Liver (tissue), 9 donors: Measurements from ENCODE around the gene TMEM51. TPM values are rescaled to one million over a fixed set of nuclear protein-coding genes. Genes with fewer than 3 reads are reported as not detected.
A peak's percentile ranks its signal among the peaks of the same experiment; 100 is the strongest.

ENCODE experiments used
- DNase-seq: peaks from one replicate; pipeline ENCODE4 v3.0.0-alpha.2; 2017; ENCODE audit warnings: low spot score
- H3K27ac ChIP-seq, 2 donors: one replicate each; pipeline ENCODE4 v1.7.0; 2013; ENCODE audit warnings: inconsistent platforms in 2 of 2, low read length in 2 of 2, control low read depth in 1 of 2, low read depth in 1 of 2, mild to moderate bottlenecking in 1 of 2
- H3K27me3 ChIP-seq, 4 donors: one replicate each; pipeline versions ENCODE4 v1.6.1 to v1.7.0; 2013; ENCODE audit warnings: low read length in 3 of 4, inconsistent platforms in 1 of 4, mild to moderate bottlenecking in 1 of 4, moderate library complexity in 1 of 4; ENCODE audit not compliant: control insufficient read depth in 4 of 4, insufficient read depth in 4 of 4
- H3K36me3 ChIP-seq, 4 donors: one replicate each; pipeline versions ENCODE4 v1.6.1 to v1.7.0; 2013; ENCODE audit warnings: low read length in 3 of 4, mild to moderate bottlenecking in 3 of 4, low read depth in 1 of 4, moderate library complexity in 1 of 4; ENCODE audit not compliant: control insufficient read depth in 4 of 4, insufficient read depth in 3 of 4
- H3K4me1 ChIP-seq, 4 donors: one replicate each; pipeline versions ENCODE4 v1.6.1 to v1.7.0; 2013; ENCODE audit warnings: low read length in 3 of 4, mild to moderate bottlenecking in 3 of 4, moderate library complexity in 1 of 4; ENCODE audit not compliant: control insufficient read depth in 4 of 4, insufficient read depth in 4 of 4
- H3K4me3 ChIP-seq, 3 donors: one replicate each; pipeline versions ENCODE4 v1.6.1 to v1.7.0; 2013; ENCODE audit warnings: low read length in 3 of 3, control low read depth in 1 of 3, low read depth in 1 of 3, mild to moderate bottlenecking in 1 of 3
- H3K9ac ChIP-seq, 2 donors: one replicate each; pipeline ENCODE4 v1.7.0; 2013; ENCODE audit warnings: low read length in 2 of 2, mild to moderate bottlenecking in 2 of 2, moderate library complexity in 2 of 2, control low read depth in 1 of 2, low read depth in 1 of 2
- H3K9me3 ChIP-seq, 4 donors: one replicate each; pipeline versions ENCODE4 v1.6.1 to v1.7.0; 2013; ENCODE audit warnings: low read length in 3 of 4; ENCODE audit not compliant: control insufficient read depth in 4 of 4
- EGR1 ChIP-seq, 2 donors: IDR thresholded peaks; 2 replicates each; pipeline ENCODE4 v1.6.1; 2016 to 2018; ENCODE audit warnings: antibody characterized with exemption in 2 of 2, low read depth in 2 of 2
- FOXA1 ChIP-seq: IDR thresholded peaks from 2 replicates; pipeline ENCODE4 v1.6.1; 2016; ENCODE audit warnings: antibody characterized with exemption
- FOXA2 ChIP-seq: IDR thresholded peaks from 2 replicates; pipeline ENCODE4 v1.6.1; 2016; ENCODE audit warnings: antibody characterized with exemption
- HNF4A ChIP-seq, 2 donors: conservative IDR thresholded peaks; 2 replicates each; pipeline ENCODE4 v1.6.1; 2016; ENCODE audit warnings: antibody characterized with exemption in 2 of 2, mild to moderate bottlenecking in 2 of 2
- HNF4G ChIP-seq: IDR thresholded peaks from 2 replicates; pipeline ENCODE4 v1.6.1; 2016; ENCODE audit warnings: antibody characterized with exemption
- JUND ChIP-seq, 2 donors: IDR thresholded peaks; 2 replicates each; pipeline ENCODE4 v1.6.1; 2016; ENCODE audit warnings: antibody characterized with exemption in 2 of 2
- NR2F2 ChIP-seq: IDR thresholded peaks from 2 replicates; pipeline ENCODE4 v1.6.1; 2016; ENCODE audit warnings: antibody characterized with exemption
- RAD21 ChIP-seq, 2 donors: IDR thresholded peaks; 2 replicates each; pipeline ENCODE4 v1.6.1; 2016; ENCODE audit warnings: antibody characterized with exemption in 2 of 2, mild to moderate bottlenecking in 2 of 2
- RXRA ChIP-seq, 2 donors: IDR thresholded peaks; 2 replicates each; pipeline ENCODE4 v1.6.1; 2017 to 2018; ENCODE audit warnings: antibody characterized with exemption in 2 of 2, mild to moderate bottlenecking in 1 of 2
- SP1 ChIP-seq: IDR thresholded peaks from 2 replicates; pipeline ENCODE4 v1.6.1; 2018; ENCODE audit warnings: antibody characterized with exemption, mild to moderate bottlenecking
- TAF1 ChIP-seq: conservative IDR thresholded peaks from 2 replicates; pipeline ENCODE4 v1.6.1; 2016; ENCODE audit warnings: antibody characterized with exemption, mild to moderate bottlenecking
- YY1 ChIP-seq: IDR thresholded peaks from 2 replicates; pipeline ENCODE4 v1.6.1; 2016; ENCODE audit warnings: antibody characterized with exemption, mild to moderate bottlenecking
- WGBS: extraction: QIAGEN DNeasy Blood & Tissue Kit; methylation state at CpG from one replicate; pipeline ENCODE4 v1.1.7; 2013; 5-methylcytosine and 5-hydroxymethylcytosine counted together
- polyA plus RNA-seq, 2 donors: library from polyadenylated mRNA; stranded (reverse) in 1 of 2; unstranded in 1 of 2; fragments of 200-250 nt in 1 of 2; fragments of >200 nt in 1 of 2; fragmentation: Nextera tagmentation in 1 of 2; extraction: Ambion mirVana in 1 of 2; gene quantifications; one replicate each; pipeline versions ENCODE4 v1.2.1 to v1.2.3, GENCODE V29; 2013 to 2015
- total RNA-seq, 2 donors: library from RNA; depleted of rRNA; stranded (reverse); fragments of >200 nt; gene quantifications; one replicate each; pipeline ENCODE4 v1.2.3, GENCODE V29; 2014
- TF ChIP-seq, protein P1 (sequence below): IDR thresholded peaks from 2 replicates; pipeline ENCODE4 v1.6.1; 2016; ENCODE audit warnings: antibody characterized with exemption, mild to moderate bottlenecking
- TF ChIP-seq, protein P2 (sequence below): fragments of 150-350 bp; IDR thresholded peaks from 2 replicates; pipeline ENCODE4 v1.5.1; 2017; ENCODE audit warnings: improper control_type of control experiment, low read depth, low read length; ENCODE audit not compliant: missing input control
- TF ChIP-seq, protein P3 (sequence below): IDR thresholded peaks from 2 replicates; pipeline ENCODE4 v1.6.1; 2016; ENCODE audit warnings: antibody characterized with exemption
- TF ChIP-seq, protein P4 (sequence below): IDR thresholded peaks from 2 replicates; pipeline ENCODE4 v1.6.1; 2016; ENCODE audit warnings: antibody characterized with exemption
- TF ChIP-seq, protein P5 (sequence below): IDR thresholded peaks from 2 replicates; pipeline ENCODE4 v1.6.1; 2016; ENCODE audit warnings: antibody characterized with exemption
- donor health status: healthy.
- donor health status: healthy.
- donor health status: healthy.
- donor health status: healthy.
- donor health status: healthy.

Gene TMEM51
- total and polyA plus RNA-seq, 4 donors: 1.3 to 2.7 (median 1.9) TPM

DNA sequence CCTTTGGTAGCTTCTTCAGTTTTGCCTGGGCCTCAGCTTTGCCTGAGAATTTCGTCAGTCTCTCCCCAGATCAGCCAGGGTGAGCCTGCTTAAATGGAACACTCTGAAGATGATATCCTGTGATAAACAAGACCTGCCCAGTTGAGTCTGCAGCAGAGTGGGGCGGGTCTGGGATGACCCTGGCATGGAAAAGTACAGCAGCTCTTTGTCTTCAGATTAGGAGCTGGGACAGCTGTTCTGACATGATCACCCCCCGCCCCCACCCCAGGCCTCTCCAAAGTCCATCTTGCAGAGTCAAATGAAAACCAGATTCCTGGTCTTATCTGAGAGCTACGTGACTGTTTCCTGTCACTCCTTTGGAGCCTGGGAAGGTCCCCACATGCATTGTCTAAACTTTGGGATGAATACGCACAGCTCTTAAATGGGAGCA lies 2.2 kb upstream of the TMEM51 start:
- H3K27me3 ChIP-seq: peaks cover 0 to 8% (median 3%) of the 10 kb centered on the region in 4 donors
- TF ChIP-seq RXRA (IDR thresholded peaks at IDR 0.05) (no peak), EGR1 (IDR thresholded peaks at IDR 0.05; ENCODE audit: low read depth in 2 of 2) (no peak), HNF4A (conservative IDR thresholded peaks at IDR 0.05) (no peak), JUND (IDR thresholded peaks at IDR 0.05) (no peak), TAF1 (no peak), YY1 (no peak), RAD21 (IDR thresholded peaks at IDR 0.05) (no peak), NR2F2 (no peak), SP1 (no peak), FOXA2 (no peak), HNF4G (no peak)
- TF ChIP-seq, protein P1, sequence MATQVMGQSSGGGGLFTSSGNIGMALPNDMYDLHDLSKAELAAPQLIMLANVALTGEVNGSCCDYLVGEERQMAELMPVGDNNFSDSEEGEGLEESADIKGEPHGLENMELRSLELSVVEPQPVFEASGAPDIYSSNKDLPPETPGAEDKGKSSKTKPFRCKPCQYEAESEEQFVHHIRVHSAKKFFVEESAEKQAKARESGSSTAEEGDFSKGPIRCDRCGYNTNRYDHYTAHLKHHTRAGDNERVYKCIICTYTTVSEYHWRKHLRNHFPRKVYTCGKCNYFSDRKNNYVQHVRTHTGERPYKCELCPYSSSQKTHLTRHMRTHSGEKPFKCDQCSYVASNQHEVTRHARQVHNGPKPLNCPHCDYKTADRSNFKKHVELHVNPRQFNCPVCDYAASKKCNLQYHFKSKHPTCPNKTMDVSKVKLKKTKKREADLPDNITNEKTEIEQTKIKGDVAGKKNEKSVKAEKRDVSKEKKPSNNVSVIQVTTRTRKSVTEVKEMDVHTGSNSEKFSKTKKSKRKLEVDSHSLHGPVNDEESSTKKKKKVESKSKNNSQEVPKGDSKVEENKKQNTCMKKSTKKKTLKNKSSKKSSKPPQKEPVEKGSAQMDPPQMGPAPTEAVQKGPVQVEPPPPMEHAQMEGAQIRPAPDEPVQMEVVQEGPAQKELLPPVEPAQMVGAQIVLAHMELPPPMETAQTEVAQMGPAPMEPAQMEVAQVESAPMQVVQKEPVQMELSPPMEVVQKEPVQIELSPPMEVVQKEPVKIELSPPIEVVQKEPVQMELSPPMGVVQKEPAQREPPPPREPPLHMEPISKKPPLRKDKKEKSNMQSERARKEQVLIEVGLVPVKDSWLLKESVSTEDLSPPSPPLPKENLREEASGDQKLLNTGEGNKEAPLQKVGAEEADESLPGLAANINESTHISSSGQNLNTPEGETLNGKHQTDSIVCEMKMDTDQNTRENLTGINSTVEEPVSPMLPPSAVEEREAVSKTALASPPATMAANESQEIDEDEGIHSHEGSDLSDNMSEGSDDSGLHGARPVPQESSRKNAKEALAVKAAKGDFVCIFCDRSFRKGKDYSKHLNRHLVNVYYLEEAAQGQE: no peak
- TF ChIP-seq, protein P2, sequence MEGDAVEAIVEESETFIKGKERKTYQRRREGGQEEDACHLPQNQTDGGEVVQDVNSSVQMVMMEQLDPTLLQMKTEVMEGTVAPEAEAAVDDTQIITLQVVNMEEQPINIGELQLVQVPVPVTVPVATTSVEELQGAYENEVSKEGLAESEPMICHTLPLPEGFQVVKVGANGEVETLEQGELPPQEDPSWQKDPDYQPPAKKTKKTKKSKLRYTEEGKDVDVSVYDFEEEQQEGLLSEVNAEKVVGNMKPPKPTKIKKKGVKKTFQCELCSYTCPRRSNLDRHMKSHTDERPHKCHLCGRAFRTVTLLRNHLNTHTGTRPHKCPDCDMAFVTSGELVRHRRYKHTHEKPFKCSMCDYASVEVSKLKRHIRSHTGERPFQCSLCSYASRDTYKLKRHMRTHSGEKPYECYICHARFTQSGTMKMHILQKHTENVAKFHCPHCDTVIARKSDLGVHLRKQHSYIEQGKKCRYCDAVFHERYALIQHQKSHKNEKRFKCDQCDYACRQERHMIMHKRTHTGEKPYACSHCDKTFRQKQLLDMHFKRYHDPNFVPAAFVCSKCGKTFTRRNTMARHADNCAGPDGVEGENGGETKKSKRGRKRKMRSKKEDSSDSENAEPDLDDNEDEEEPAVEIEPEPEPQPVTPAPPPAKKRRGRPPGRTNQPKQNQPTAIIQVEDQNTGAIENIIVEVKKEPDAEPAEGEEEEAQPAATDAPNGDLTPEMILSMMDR: no peak
- TF ChIP-seq, protein P3, sequence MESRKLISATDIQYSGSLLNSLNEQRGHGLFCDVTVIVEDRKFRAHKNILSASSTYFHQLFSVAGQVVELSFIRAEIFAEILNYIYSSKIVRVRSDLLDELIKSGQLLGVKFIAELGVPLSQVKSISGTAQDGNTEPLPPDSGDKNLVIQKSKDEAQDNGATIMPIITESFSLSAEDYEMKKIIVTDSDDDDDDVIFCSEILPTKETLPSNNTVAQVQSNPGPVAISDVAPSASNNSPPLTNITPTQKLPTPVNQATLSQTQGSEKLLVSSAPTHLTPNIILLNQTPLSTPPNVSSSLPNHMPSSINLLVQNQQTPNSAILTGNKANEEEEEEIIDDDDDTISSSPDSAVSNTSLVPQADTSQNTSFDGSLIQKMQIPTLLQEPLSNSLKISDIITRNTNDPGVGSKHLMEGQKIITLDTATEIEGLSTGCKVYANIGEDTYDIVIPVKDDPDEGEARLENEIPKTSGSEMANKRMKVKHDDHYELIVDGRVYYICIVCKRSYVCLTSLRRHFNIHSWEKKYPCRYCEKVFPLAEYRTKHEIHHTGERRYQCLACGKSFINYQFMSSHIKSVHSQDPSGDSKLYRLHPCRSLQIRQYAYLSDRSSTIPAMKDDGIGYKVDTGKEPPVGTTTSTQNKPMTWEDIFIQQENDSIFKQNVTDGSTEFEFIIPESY: no peak
- TF ChIP-seq, protein P4, sequence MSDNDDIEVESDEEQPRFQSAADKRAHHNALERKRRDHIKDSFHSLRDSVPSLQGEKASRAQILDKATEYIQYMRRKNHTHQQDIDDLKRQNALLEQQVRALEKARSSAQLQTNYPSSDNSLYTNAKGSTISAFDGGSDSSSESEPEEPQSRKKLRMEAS: no peak
- TF ChIP-seq, protein P5, sequence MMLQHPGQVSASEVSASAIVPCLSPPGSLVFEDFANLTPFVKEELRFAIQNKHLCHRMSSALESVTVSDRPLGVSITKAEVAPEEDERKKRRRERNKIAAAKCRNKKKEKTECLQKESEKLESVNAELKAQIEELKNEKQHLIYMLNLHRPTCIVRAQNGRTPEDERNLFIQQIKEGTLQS: no peak
- no peaks in the 10 kb centered on the region for H3K9me3 ChIP-seq
- no peaks in the 10 kb centered on the region for H3K36me3 ChIP-seq
- peaks cover 6 to 33% (median 23%) of the 10 kb centered on the region in 4 donors for H3K4me1 ChIP-seq
- no peak for DNase-seq
- H3K27ac ChIP-seq: no peak overlapping the region
- no peak overlapping the region for H3K4me3 ChIP-seq
- WGBS: 52% methylated on average over 5 of the region's 5 CpGs
- H3K9ac ChIP-seq: no peak overlapping the region

DNA sequence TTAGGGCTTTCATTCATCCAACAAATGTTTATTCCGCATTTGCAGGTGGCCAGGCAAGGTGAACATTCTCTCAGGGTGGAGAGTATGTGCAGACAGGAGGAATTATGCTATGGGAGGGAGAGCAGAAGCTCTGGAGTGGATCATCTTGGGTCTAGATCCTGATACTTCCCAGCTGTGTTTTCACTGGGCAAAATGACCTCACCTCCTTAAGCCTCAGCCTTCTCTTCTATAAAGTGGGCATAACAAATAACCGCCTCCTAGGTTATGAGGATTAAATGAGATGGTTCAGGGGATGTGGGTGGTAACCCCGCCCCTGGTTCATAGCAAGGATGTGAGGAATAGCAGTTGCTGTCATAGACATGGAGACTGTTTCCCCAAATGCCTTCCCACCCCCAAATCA lies 1.7 kb upstream of the TMEM51 start:
- no peak for DNase-seq
- Histone ChIP-seq H3K27me3 (peaks cover 0 to 8% (median 3%) of the 10 kb centered on the region in 4 donors), H3K9ac (no peak overlapping the region), H3K36me3 (no peaks in the 10 kb centered on the region), H3K4me1 (peaks cover 6 to 34% (median 23%) of the 10 kb centered on the region in 4 donors), H3K4me3 (no peak overlapping the region), H3K9me3 (no peaks in the 10 kb centered on the region), H3K27ac (peak overlapping the region; percentile 76 to 85)
- WGBS: 65% methylated on average over 3 of the region's 3 CpGs
- TF ChIP-seq, protein P4: no peak
- no peak for TF ChIP-seq FOXA1
- no peak for TF ChIP-seq EGR1 (IDR thresholded peaks at IDR 0.05; ENCODE audit: low read depth in 2 of 2)
- no peak for TF ChIP-seq HNF4A (conservative IDR thresholded peaks at IDR 0.05)
- TF ChIP-seq HNF4G: no peak
- TF ChIP-seq RXRA (IDR thresholded peaks at IDR 0.05): no peak
- TF ChIP-seq, protein P5: no peak
- TF ChIP-seq NR2F2: no peak
- TF ChIP-seq FOXA2: no peak
- TF ChIP-seq, protein P3: no peak
- TF ChIP-seq SP1: no peak
- TF ChIP-seq, protein P1: no peak
